ENCODE data around the gene APEH.

APEH gene

DNA sequence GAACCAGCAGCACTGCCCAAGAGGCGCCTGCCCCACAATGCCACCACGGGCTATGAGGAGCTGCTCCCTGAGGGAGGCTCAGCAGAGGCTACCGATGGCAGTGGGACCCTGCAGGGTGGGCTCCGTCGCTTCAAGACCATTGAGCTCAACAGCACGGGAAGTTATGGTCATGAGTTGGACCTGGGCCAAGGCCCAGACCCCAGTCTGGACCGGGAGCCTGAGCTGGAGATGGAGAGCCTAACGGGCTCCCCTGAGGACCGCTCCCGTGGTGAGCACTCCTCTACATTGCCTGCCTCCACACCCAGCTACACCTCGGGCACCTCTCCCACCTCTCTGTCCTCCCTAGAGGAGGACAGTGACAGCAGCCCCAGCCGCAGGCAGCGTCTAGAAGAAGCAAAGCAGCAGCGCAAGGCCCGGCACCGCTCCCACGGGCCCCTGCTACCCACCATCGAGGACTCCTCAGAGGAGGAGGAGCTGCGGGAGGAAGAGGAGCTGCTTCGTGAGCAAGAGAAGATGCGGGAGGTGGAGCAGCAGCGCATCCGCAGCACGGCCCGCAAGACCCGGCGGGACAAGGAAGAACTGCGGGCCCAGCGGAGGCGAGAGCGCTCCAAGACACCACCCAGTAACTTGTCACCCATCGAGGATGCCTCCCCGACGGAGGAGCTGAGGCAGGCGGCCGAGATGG lies 21.8 kb upstream of the APEH start:
- DNase-seq: no peak

DNA sequence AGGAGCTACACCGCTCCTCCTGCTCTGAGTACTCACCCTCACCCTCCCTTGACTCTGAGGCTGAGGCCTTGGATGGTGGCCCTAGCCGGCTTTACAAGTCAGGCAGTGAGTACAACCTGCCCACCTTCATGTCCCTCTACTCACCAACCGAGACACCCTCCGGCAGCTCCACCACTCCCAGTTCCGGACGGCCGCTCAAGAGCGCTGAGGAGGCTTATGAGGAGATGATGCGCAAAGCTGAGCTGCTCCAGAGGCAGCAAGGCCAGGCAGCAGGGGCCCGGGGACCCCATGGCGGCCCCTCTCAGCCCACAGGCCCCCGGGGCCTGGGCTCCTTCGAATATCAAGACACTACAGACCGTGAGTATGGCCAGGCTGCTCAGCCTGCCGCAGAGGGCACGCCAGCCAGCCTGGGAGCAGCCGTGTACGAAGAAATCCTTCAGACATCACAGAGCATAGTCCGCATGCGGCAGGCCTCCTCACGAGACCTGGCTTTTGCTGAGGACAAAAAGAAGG lies 21.2 kb upstream of the APEH start:
- no peak for DNase-seq

DNA sequence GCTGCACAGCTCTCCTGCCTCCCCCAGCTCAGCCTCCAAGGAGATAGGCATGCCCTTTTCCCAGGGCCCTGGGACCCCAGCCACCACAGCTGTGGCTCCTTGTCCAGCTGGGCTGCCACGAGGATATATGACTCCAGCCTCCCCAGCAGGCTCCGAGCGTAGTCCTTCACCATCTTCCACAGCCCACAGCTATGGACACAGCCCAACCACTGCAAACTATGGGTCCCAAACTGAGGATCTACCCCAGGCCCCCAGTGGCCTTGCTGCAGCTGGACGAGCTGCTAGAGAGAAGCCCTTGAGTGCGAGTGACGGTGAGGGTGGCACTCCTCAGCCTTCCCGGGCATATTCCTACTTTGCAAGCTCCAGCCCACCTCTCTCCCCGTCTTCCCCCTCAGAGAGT lies 20.5 kb upstream of the APEH start:
- no peak for DNase-seq

DNA sequence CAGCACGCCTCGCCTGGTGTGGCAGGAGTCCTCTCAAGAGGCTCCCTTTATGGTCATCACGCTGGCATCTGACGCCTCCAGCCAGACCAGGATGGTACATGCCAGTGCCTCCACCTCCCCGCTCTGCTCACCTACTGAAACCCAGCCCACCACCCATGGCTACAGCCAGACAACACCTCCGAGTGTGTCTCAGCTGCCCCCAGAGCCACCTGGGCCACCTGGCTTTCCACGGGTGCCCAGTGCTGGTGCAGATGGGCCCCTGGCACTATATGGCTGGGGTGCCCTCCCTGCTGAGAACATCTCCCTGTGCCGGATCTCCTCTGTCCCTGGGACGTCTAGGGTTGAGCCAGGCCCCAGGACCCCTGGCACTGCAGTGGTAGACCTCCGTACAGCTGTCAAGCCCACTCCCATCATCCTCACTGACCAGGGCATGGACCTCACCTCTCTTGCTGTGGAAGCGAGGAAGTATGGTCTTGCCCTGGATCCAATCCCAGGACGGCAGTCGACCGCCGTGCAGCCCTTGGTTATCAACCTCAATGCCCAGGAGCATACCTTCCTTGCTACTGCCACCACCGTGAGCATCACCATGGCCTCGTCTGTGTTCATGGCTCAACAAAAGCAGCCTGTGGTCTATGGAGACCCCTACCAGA lies 19.9 kb upstream of the APEH start:
- no peak for DNase-seq

DNA sequence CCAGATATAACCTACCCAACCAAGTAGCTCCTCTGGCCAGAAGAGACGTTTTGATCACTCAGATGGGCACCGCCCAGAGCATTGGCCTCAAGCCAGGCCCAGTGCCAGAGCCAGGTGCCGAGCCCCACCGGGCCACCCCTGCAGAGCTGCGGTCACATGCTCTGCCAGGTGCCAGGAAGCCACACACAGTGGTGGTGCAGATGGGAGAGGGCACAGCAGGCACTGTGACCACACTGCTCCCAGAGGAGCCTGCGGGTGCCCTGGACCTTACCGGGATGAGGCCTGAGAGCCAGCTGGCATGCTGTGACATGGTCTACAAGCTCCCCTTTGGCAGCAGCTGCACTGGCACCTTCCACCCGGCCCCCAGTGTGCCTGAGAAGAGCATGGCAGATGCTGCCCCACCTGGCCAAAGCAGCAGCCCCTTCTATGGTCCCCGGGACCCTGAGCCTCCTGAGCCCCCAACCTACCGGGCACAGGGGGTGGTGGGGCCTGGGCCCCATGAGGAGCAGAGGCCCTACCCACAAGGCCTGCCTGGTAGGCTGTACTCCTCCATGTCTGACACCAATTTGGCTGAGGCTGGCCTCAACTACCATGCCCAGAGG lies 19.1 kb upstream of the APEH start:
- DNase-seq: peak; percentile 26 to 75

DNA sequence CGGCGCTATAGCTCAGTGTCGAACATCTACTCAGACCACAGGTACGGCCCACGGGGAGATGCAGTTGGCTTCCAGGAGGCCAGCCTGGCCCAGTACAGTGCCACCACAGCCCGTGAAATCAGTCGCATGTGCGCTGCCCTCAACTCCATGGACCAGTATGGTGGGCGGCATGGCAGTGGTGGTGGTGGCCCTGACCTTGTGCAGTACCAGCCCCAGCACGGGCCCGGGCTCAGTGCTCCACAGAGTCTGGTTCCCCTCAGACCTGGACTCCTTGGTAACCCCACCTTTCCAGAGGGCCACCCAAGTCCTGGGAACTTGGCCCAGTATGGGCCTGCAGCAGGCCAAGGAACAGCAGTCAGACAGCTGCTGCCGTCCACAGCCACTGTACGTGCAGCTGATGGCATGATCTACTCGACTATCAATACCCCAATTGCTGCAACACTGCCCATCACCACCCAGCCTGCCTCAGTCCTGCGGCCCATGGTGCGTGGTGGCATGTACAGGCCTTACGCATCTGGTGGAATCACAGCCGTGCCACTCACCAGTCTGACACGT lies 18.3 kb upstream of the APEH start:
- no peak for DNase-seq

DNA sequence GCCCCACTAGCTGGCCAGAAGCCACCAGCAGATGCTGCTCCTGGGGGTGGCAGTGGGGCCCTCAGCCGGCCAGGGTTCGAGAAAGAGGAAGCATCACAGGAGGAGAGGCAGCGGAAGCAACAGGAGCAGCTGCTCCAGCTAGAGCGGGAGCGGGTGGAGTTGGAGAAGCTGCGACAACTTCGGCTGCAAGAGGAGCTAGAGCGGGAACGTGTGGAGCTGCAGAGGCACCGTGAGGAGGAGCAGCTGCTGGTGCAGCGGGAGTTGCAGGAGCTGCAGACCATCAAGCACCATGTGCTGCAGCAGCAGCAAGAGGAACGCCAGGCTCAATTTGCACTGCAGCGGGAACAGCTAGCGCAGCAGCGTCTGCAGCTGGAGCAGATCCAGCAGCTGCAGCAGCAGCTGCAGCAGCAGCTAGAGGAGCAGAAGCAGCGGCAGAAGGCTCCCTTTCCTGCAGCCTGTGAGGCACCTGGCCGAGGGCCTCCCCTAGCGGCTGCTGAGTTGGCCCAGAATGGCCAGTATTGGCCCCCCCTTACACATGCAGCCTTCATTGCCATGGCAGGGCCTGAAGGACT lies 17.5 kb upstream of the APEH start:
- no peak for DNase-seq

DNA sequence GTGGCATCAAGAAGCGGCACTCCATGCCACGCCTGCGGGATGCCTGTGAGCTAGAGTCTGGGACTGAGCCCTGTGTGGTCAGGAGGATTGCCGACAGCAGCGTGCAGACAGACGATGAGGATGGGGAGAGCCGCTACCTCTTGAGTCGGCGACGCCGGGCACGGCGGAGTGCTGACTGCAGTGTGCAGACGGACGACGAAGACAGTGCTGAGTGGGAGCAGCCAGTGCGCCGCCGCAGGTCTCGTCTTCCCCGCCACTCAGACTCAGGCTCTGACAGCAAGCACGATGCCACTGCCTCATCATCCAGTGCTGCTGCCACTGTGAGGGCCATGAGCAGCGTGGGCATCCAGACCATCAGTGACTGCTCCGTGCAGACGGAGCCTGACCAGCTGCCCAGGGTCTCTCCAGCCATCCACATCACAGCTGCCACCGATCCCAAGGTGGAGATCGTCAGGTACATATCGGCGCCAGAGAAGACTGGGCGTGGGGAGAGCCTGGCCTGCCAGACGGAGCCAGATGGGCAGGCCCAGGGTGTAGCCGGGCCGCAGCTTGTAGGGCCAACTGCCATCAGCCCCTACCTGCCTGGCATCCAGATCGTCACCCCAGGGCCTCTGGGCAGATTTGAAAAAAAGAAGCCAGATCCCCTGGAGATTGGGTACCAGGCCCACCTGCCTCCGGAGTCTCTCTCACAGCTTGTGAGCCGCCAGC lies 16.8 kb upstream of the APEH start:
- DNase-seq: no peak

DNA sequence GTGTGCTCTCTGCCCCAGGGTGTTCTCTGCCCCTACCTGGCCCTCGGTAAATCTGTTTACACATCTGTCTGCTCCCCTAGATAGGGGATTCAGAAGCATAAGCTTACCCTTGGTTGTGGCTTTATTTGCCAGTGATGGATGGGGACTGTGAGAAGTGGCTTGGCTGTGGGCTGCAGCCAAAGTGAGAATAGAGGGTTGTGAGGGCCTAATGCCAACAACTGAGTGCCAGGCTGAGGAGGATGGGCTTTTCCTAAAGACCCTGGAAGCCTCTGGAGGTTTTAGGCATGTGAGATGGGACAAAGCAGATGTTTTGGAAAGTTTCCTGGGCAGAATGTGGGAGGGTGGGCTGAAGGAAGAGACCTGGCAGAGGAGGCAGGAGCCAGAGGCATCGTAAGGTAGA lies 15.4 kb upstream of the APEH start:
- no peak for DNase-seq

DNA sequence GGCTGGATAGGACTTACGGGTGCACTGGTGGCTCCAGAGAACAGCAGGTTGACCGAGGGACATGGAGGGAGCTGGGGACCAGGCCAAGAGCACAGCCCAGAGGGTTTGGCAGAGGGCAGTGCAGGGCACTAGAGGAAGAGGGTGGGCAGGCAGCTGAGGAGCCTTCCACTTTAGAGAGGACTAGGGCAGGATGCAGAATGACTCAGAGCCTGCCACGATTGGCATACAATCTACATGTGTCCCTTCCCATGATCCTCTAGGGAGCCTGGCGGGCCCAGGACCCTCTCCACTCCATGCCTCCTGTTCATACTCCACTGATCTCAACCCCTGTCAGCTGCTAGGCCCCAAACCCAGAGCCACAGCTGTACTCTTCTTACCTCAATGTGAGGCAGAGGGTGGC lies 14.4 kb upstream of the APEH start:
- DNase-seq: no peak

DNA sequence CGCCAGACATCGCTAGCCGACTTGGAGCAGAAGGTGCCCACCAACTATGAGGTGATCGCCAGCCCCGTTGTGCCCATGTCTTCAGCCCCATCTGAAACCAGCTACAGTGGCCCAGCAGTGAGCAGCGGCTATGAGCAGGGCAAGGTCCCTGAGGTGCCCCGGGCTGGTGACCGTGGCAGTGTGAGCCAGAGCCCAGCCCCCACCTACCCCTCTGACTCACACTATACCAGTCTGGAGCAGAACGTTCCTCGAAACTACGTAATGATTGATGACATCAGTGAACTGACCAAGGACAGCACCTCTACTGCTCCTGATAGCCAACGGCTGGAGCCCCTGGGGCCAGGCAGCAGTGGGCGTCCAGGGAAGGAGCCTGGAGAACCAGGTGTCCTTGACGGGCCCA lies 12.9 kb upstream of the APEH start:
- DNase-seq: no peak

DNA sequence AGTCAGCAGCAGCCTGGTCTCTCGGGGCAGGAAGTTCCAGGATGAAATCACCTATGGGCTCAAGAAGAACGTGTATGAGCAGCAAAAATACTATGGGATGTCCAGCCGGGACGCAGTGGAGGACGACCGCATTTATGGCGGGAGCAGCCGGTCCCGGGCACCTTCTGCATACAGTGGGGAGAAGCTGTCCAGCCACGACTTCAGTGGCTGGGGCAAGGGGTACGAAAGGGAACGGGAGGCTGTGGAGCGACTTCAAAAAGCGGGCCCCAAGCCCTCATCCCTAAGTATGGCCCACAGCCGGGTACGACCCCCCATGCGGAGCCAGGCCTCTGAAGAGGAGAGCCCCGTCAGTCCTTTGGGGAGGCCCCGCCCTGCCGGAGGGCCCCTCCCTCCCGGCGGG lies 12.1 kb upstream of the APEH start:
- no peak for DNase-seq

DNA sequence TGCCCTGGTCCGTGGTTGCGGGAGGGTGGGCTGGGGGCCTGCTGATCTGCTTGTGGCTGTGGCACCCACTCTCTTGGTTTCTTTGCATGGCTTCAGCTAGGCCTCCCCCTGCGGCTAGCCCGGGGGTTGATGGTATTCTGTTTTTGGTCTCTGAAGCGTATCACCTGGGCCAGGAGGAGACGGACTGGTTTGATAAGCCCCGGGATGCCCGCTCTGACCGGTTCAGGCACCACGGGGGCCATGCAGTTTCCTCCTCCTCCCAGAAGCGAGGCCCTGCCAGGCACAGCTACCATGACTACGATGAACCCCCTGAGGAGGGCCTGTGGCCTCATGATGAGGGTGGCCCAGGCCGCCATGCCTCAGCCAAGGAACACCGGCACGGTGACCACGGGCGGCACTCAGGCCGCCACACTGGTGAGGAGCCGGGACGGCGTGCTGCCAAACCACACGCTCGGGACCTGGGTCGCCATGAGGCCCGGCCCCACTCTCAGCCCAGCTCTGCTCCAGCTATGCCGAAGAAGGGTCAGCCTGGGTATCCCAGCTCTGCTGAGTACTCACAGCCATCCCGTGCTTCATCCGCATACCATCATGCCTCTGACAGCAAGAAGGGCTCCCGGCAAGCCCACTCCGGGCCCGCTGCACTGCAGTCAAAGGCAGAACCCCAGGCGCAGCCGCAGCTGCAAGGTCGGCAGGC lies 11.3 kb upstream of the APEH start:
- DNase-seq: no peak

DNA sequence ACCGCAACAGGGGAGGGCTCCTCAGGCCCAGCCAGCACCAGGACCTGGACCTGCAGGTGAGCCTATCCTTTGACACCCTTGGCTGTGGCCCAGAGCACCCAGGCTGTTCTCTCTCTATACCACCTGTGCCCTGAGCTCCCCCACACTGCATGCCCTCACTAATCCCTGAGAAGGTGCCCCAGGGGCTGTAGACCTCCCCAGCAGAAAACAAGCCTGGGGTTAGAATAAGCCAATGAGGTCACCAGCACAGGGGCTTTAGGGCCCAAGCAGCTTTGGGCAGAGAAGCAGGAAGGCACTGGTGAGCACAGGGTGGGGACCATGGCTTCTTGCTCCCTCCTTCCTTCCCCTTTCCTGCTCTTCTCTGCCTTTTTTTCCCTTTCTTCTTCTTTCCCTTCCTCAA lies 10.3 kb upstream of the APEH start:
- no peak for DNase-seq

DNA sequence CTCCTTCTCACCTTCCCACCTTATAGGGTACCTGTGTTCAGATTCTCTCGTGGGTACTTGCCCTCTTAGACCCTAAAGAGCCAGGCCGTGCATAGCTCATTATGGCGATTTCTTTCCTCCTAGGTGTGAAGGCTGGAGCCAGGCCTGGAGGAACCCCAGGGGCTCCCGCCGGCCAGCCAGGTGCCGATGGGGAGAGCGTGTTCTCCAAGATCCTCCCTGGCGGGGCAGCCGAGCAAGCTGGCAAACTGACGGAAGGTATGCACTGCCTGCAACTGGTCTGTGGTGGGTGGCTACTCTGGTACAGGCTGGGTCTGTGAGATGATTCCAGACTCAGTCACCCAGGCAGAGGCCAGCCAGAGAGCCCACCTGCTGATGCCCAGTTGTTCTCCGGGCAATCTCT lies 9.9 kb upstream of the APEH start:
- DNase-seq: no peak

DNA sequence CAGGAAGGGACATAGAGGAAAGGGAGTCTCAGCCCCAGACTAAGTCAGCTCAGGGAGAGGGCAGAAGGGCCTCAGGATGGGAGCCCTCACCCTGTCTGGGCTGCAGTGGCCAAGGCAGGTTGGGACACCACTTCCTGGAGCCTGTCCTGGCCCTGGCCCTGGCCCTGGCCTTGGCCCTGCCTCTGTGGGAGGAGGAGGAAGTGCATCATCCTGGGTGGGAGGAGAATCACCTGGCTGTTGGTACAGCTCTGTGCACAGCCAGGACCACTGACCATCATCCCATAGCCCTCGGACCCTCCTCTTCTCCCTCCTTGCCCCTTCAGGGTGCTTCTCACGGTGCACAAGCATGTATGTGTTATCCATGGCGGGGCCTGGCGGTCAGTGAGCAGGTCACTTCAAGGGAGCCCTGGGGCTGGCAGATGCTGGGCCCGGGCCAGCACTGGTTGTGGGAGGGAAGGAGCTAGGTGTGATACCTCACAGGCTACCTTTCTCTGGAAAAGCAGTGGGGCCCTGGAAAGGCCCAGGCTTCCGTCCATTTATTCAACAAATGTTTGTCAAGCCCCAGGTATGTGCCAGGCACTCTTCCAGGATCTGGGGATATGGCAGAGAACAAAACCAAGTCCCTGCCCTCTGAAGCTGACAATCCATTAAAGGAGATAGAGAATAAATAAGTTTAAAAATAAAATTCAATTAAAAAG lies 8.2 kb upstream of the APEH start:
- DNase-seq: no peak

DNA sequence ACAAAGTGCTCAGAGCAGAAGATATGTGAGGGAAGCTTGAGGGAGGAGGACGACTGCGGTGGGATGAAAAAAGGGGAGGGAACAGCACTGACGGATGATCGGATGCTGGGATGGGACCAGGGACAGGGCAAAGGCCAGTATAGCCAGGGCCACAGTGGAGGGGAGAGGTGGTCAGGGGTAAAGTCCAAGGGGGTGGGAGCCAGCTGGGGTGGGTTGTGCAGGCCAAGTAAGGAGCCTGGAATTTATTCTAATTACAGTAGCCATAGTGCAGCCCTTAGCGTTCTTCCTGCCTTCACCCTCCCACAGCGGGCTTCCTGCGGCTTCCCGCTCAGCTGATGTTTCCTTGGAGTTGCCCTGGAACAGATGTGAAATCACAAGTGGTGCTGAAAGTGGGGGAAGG lies 7.6 kb upstream of the APEH start:
- no peak for DNase-seq

DNA sequence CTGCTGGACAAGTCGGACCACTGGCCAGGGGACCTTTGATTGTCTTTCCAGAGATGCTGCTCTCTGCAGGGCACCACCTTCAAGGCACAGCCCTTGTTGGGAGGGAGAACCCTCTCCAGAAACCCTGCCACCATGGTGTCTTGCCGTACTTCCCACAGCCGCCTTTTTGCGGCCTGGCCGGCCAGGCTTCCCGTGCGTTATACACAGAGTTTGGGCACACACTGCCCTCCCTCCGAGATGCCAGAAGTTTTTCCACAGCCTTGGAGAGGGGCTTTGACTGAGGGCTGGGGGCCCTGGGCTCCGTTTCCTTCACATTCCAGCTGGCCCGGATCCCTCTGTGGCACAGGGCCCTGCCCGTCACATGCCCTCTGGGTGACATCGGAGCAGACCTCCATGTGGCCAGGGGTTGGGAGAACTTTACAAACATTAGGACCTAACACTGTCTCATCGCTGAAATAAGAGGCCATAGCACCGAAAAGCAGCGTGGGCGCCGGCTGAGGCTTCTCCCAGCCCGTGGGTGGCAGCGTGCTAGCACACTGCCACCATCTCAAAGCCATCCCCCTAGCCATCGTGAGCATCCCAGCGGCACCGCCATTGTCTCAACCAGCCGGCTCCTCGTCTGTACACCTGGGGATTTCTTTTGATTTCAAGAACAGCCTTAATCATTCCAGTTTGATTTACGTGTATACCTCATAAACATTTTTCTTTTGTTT lies 6.3 kb upstream of the APEH start:
- DNase-seq: no peak

DNA sequence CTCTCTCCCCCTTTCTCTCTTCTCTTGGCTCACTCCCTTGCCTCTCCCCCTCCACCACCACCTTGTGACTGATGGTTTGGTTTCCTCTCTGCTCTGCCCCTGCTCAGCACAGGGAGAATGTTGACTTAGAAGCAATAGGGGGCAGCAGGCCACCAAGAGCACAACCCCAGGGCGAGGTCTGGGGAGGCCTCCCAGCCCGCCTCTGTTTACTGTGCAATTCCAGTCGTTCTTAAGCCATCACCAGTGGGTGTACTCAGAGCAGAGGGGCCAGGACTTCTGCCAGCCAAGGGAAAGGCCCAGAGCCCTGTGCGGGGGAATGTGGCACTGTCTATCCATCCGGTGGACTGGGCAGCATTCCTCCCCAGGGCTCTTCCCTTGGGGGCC lies 5.7 kb upstream of the APEH start:
- no peak for DNase-seq

DNA sequence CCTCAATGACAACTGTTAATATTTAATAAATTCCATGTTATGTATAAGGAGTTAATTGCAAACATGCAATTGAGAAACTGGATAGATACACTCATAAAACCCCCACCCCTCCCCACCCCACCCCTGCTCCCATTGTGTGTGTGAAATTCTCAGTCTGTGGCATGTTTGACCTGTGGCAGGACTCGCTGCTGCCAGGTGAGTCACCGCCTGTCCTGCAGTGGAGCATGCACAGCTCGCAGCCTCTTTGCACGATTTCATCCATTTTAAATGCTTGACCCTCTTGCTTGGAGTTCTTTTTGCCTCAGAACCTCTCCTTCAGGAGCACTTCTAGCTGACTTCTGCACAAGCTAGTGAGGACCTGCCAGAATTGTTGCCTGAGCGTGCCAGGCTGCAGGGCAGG lies 5.3 kb upstream of the APEH start:
- DNase-seq: no peak

DNA sequence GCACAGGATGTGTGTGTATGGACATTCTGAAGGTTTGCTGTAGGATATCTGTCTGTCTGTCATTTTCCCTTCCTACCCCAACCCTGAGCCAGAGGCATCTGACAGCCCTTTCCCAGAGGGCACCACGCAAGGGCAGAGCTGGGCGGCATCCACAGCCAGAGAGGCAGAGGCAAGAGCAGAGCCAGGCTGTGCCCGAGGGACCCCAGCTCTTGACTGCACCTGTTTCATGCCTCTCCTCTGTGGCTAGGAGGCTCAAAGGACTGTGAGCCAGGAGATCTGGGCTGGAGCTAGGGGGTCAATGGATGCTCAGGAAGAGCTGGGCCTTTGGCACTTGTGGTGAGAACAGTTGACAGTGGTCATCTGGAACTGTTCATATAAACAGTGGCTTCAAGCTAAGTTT lies 4.8 kb upstream of the APEH start:
- DNase-seq: no peak

All from SHP77 (cell line).